ENCODE data around the gene FNIP2.
A peak's percentile ranks its signal among the peaks of the same experiment; 100 is the strongest.
"Not testable (repeated sequence)": the region's sequence is repeated elsewhere in the genome, so short reads cannot be mapped to it uniquely, and the experiment has no call there.

The FNIP2 gene

GRCh38 chr4:158796370-158797140 is 27.7 kb downstream of the FNIP2 start:
- FAIRE-seq: no peak

GRCh38 chr4:158798062-158798461 is 29.2 kb downstream of the FNIP2 start:
- FAIRE-seq: no peak

GRCh38 chr4:158799013-158799770 is 30.4 kb downstream of the FNIP2 start:
- no peak for FAIRE-seq

GRCh38 chr4:158799856-158800255 is 31.0 kb downstream of the FNIP2 start:
- no peak for FAIRE-seq

GRCh38 chr4:158801066-158801465 is 32.2 kb downstream of the FNIP2 start:
- FAIRE-seq: no peak

- FAIRE-seq: no peak
Measured at GRCh38 chr4:158801677-158802076, 32.9 kb downstream of the FNIP2 start.

- no peak for FAIRE-seq
Measured at GRCh38 chr4:158802914-158803313, 34.1 kb downstream of the FNIP2 start.

GRCh38 chr4:158805635-158806471 is 37.0 kb downstream of the FNIP2 start:
- FAIRE-seq: peak; percentile 99

GRCh38 chr4:158807691-158808090 is 38.9 kb downstream of the FNIP2 start:
- no peak for FAIRE-seq

- FAIRE-seq: no peak
Measured at GRCh38 chr4:158808399-158808798, 39.6 kb downstream of the FNIP2 start.

GRCh38 chr4:158809208-158809607 is 40.4 kb downstream of the FNIP2 start:
- not testable (repeated sequence) for FAIRE-seq

- FAIRE-seq: peak; percentile 98
Measured at GRCh38 chr4:158809611-158810486, 41.0 kb downstream of the FNIP2 start.

GRCh38 chr4:158810487-158811215 is 41.8 kb downstream of the FNIP2 start:
- FAIRE-seq: peak; percentile 98

- FAIRE-seq: no peak
Measured at GRCh38 chr4:158811216-158811540, 42.4 kb downstream of the FNIP2 start.

GRCh38 chr4:158811704-158812103 is 42.9 kb downstream of the FNIP2 start:
- no peak for FAIRE-seq

GRCh38 chr4:158812133-158812532 is 43.3 kb downstream of the FNIP2 start:
- FAIRE-seq: no peak

- FAIRE-seq: no peak
Measured at GRCh38 chr4:158812543-158812942, 43.7 kb downstream of the FNIP2 start.

GRCh38 chr4:158813113-158813512 is 44.3 kb downstream of the FNIP2 start:
- FAIRE-seq: no peak

GRCh38 chr4:158814207-158814606 is 45.4 kb downstream of the FNIP2 start:
- FAIRE-seq: no peak

- peak; percentile 81 for FAIRE-seq
Measured at GRCh38 chr4:158814636-158815330, 46.0 kb downstream of the FNIP2 start.

- FAIRE-seq: no peak
Measured at GRCh38 chr4:158816955-158817354, 48.1 kb downstream of the FNIP2 start.
